ENCODE data around the gene PSTPIP1.

The PSTPIP1 gene

GRCh38 chr15:77046704-77047412 lies 51.9 kb downstream of the PSTPIP1 start:
- DNase-seq: no peak

- DNase-seq: no peak
Measured at GRCh38 chr15:77048135-77048876, 53.4 kb downstream of the PSTPIP1 start.

DNA sequence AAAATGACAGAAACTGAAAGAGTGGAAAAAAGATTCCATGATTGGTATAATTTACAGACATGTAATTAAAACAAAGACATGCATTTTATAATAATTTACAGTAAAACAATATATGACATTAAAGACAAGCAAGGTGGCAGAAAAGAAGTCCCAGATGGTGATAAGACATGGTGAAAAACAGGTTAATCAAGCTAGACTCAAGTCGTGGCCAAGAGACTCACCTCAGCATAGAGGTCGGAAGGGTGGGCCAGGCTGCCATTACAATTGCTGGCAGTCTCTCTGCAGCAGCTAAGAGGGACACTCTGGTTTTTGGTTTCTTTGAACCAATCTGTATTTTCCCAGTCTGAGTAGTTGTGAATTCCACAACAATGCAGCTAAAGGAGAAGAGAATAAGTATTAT lies 57.6 kb downstream of the PSTPIP1 start:
- DNase-seq: no peak

DNA sequence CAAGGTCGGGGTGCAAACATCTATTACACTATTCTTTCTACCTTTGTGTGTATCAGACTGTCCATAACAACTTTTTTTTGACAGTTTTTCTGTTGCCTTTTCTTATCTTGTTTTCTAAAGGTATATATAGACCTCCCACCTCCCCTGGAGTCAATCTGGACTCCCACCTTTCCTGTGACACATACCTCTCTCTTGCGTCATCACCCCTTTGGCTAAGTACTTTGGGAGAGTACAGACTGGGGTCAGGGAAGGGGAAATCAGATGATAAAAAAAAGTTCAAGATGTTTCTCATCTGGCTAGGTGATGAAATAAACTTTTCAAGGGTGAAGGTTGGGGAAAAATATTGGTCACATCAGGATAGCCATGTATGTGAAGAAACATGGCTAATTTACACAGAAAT lies 58.8 kb downstream of the PSTPIP1 start:
- no peak for DNase-seq

- no peak for DNase-seq
Measured at GRCh38 chr15:77057072-77057471, 62.1 kb downstream of the PSTPIP1 start.

GRCh38 chr15:77057685-77058084 lies 62.8 kb downstream of the PSTPIP1 start:
- no peak for DNase-seq

DNA sequence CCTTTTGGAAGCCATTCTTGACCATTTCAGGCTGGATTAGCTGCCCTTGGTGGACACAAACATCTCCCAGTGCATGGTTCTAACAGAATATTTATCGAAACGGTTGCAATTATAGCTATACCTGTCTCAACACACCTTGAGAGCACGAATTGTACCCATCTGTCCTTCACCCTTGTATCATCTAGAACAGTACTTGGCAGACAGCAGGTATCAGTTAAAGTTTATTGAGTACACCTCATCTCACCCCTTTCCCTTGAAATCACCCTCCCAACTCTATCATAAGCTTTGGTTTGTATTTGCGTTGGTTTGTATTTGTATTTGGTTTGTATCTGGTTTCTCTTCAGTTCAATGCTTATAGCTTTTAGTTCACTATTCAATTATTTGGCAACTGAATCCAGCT lies 63.5 kb downstream of the PSTPIP1 start:
- DNase-seq: no peak

GRCh38 chr15:77059786-77060361 lies 64.9 kb downstream of the PSTPIP1 start:
- no peak for DNase-seq

DNA sequence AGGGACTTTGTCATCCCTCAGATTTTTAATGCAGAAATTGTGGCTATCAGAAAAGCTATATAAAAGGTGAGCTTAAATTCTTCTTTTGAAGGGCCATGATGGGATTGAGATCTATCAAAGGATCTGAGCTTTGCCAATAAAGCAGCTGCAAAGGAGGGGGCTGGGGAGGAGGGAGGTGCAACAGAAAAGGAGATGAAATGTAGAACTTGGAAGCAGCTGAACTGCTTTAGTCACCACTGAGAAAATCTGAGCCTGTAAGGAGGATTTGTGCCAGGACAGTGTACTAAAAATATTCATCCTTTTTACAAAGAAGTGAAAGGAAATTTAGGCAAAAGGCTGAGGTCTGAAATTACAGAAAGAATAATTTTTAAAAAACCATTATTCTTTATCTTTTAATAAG lies 65.6 kb downstream of the PSTPIP1 start:
- no peak for DNase-seq

GRCh38 chr15:77063249-77063648 lies 68.3 kb downstream of the PSTPIP1 start:
- DNase-seq: no peak

GRCh38 chr15:77064063-77064462 lies 69.1 kb downstream of the PSTPIP1 start:
- DNase-seq: no peak

GRCh38 chr15:77064539-77065308 lies 69.8 kb downstream of the PSTPIP1 start:
- no peak for DNase-seq

GRCh38 chr15:77066971-77067690 lies 72.2 kb downstream of the PSTPIP1 start:
- DNase-seq: no peak

DNA sequence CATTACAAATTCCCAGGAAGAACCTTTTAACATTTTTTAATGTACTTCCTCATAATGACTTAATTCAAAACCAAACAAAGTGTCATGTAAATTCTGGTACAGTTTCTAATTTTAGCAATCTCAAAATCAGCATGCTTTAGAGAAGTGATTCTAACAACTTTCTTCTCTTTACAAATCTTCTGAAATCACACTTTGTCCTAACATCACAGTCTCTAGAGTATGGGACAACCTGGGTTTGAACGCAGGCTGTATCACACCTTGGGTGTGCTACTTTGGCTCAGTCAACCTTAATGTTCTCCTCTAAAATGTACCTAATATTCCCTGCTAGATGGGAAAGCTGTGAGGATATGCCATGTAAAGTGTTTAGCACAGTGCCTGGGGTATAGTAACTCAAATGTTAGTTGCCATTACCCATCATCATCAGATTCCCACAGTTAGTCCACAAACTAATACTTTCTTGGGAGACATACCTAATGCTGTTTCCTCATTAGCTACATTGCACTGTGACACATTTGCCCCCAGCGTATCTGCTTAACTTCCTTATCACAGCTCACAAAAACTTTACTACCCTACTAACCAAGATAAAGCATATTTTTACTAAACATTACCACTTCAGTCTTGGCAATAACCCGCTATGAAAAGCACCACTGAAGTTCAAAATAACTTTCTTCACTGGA lies 72.9 kb downstream of the PSTPIP1 start:
- no peak for DNase-seq

DNA sequence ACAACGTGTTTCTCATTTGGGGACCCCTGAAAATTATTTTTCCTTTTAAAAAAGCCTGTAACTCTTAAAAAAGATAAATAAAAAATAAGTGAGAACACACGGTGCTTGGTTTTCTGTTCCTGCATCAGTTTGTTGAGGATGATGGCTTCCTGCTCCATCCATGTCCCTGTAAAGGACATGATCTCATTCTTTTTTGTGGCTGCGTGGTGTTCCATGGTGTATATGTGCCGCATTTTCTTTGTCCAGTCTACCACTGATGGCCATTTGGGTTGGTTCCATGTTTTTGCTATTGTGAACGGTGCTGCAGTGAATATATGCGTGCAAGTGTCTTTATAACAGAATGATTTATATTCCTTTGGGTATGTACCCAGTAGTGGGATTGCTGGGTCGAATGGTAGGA lies 73.7 kb downstream of the PSTPIP1 start:
- no peak for DNase-seq

DNA sequence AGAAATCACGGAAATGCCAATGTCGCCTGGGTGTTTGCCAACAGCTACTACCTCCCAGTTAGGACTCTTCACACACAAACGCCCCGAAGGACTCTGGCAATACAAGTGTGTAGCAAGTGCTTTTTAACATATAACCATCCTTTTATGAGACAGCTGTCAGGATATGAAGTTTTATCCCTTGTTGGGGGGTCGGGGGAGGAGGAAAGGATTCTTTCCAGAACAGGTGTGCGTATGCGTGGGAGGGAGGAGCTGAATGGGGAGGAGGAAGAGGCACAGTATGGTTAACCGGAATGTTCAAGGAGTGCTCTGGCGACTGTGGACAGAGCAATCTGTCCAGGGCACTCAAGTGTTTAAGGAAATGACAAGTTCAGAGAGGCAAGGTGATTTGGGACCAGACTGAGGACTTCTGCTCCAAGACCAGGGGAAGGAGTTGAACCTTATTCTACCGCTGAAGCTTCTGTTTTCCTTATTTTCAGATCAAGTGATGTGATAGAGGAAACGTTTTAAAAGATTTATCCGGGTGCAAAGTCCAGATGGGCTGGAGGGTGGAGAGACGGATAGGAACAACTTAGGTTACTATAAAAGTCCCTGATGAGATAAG lies 74.7 kb downstream of the PSTPIP1 start:
- no peak for DNase-seq

DNA sequence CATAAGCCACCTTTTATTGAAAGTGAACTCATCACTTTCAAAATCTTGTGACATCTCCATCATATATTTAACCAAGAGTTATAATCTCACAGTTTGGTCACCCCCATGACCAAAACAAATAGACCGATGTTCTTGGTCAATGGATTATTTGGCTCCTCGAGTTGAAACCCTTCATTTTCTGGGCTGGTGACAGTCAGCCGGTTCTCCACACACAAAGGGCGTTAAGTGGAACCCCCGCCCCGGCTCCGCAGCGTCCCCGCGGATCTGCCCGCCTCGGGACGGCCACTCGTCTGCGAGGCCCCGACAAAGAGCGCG lies 75.2 kb downstream of the PSTPIP1 start:
- no peak for DNase-seq

DNA sequence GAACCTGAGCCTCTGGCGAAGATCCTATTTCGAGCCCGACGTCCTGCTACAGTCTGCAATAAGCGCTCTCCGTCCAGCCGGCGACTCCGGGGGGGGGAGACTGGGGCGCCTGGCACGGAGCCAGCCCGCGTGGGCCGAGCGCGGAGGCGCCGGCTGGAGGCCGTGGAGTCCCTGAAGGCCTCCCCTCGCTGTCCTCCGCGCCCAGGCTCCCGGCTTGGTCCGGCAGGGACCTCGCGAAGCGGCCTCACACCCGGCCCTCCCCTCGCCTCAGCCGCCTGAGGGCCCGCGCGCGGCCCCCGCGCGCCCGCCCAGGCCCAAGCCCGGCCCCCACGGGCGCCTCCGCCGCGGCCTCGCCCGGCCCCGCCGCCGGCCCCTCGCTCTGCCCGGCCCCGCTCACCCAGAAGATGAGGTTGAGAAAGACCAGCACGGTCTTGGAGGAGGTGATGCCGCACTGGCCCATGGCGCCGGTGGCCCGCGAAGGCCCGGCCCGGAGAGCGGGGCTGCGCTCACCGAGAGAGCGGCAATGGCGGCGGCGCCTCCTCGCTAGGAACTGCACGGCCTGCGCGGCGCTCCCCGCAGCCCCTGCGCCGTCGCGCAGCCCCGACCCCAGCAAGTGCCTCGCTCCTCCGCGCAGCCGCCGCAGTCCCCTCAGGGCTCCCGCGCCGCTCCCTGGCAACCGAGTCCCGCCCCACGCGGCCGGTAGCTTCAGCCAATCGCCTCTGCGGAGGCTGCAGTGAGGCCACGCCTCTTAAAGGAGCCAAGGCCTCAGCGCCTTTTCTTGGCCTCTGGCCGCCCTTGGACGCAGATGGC lies 75.8 kb downstream of the PSTPIP1 start, which contains the start of gene TSPAN3:
Gene TSPAN3 (minus strand): TSS at position 615 of the 810 bp plus-strand sequence. CDS start 155 bp downstream, at position 460.
- peak; percentile 92 for DNase-seq

- no peak for DNase-seq
Measured at GRCh38 chr15:77071305-77072223, 76.6 kb downstream of the PSTPIP1 start.

GRCh38 chr15:77074350-77074749 lies 79.4 kb downstream of the PSTPIP1 start:
- no peak for DNase-seq

Data from stimulated activated CD4-positive, alpha-beta T cell treated with anti-CD3 and anti-CD28 coated beads, Interleukin-12 subunit alpha, Interleukin-12 subunit beta, amount 100 ng/mL, for 4 hours (primary cell).